Measurements from ENCODE around the gene RPL14. TPM values are rescaled to one million over a fixed set of nuclear protein-coding genes. Genes with fewer than 3 reads are reported as not detected.

Gene RPL14
- total and polyA plus RNA-seq, 2 of the 13 experiments (the other 11 are each of a cell fraction or from before 2014, with no cell fraction given) = 502 to 1,291 TPM

GRCh38 chr3:40452876-40453730 is 4.0 kb upstream of the RPL14 start (continued):
- TF ChIP-seq ATF6 (CRISPR knock-in tag; conservative IDR thresholded peaks at IDR 0.05) (no peak), HNRNPH1 (optimal IDR thresholded peaks at IDR 0.05; ENCODE audit: low read depth, low read length) (no peak), MIER3 (CRISPR knock-in tag; IDR thresholded peaks at IDR 0.05; ENCODE audit: borderline replicate concordance) (peak; percentile 63; the same call in 1 of the 2 replicates), GABPA (IDR thresholded peaks at IDR 0.05; ENCODE audit: low read depth, low read length) (peak; percentile 75), GABPA (CRISPR knock-in tag; IDR thresholded peaks at IDR 0.05; ENCODE audit: low read depth) (peak; percentile 94), ZKSCAN5 (CRISPR knock-in tag; IDR thresholded peaks at IDR 0.05) (no peak), ZNF703 (CRISPR knock-in tag; IDR thresholded peaks at IDR 0.05; ENCODE audit: borderline replicate concordance) (no peak), HMGXB3 (CRISPR knock-in tag; IDR thresholded peaks at IDR 0.05; ENCODE audit: borderline replicate concordance) (peak; percentile 60; the same call in 1 of the 2 replicates), SNRNP70 (IDR thresholded peaks at IDR 0.05; ENCODE audit: low read depth, low read length) (no peak), ATM (IDR thresholded peaks at IDR 0.05; ENCODE audit: borderline replicate concordance) (no peak), CREB3 (CRISPR knock-in tag; IDR thresholded peaks at IDR 0.05) (no peak), ZNF704 (CRISPR knock-in tag; IDR thresholded peaks at IDR 0.05; ENCODE audit: borderline replicate concordance) (no peak), ZNF792 (CRISPR knock-in tag; IDR thresholded peaks at IDR 0.05) (peak; percentile 56; the same call in 1 of the 2 replicates), HOXA3 (CRISPR knock-in tag; IDR thresholded peaks at IDR 0.05) (peak; percentile 99), ZMYM3 (CRISPR knock-in tag; IDR thresholded peaks at IDR 0.05) (peak; percentile 26; the same call in 1 of the 2 replicates), TBP (CRISPR knock-in tag; IDR thresholded peaks at IDR 0.05) (no peak)
